HepG2 (cell line): ENCODE data around the gene C20orf204. TPM values are rescaled to one million over a fixed set of nuclear protein-coding genes. Genes with fewer than 3 reads are reported as not detected.

Experiments used
- CREB1 ChIP-seq, 2 experiments: fragments of 450-650 bp in 1 of 2; IDR thresholded peaks; 2 replicates each; pipeline ENCODE4 v1.6.1; 2016 to 2017; ENCODE audit warnings: control low read depth in 1 of 2, mild to moderate bottlenecking in 1 of 2, missing compliant biosample characterization in 1 of 2, missing genetic modification characterization in 1 of 2
- MTA1 ChIP-seq: sonication (generic); formaldehyde crosslinking; IDR thresholded peaks from 2 replicates; pipeline ENCODE4 v1.4.0; 2020; ENCODE audit warnings: missing genetic modification reagents, mild to moderate bottlenecking, borderline replicate concordance
- YEATS2 ChIP-seq: sonication (generic); formaldehyde crosslinking; IDR thresholded peaks from 2 replicates; pipeline ENCODE4 v1.4.0; 2020; ENCODE audit warnings: missing genetic modification reagents, borderline replicate concordance
- YY1 ChIP-seq: IDR thresholded peaks from 2 replicates; pipeline ENCODE4 v1.6.1; 2011; ENCODE audit warnings: low read length, low read depth, moderate library complexity, mild to moderate bottlenecking; ENCODE audit not compliant: insufficient read depth, insufficient replicate concordance
- ZC3H4 ChIP-seq: sonication (generic); formaldehyde crosslinking; IDR thresholded peaks from 2 replicates; pipeline ENCODE4 v1.4.0; 2020; ENCODE audit warnings: missing genetic modification reagents, borderline replicate concordance
- ZFP1 ChIP-seq: IDR thresholded peaks from 2 replicates; pipeline ENCODE4 v1.6.1; 2016
- ZNF207 ChIP-seq: fragments of 450-650 bp; IDR thresholded peaks from 2 replicates; pipeline ENCODE4 v1.6.1; 2016; ENCODE audit warnings: antibody characterized with exemption, borderline replicate concordance
- ZNF24 ChIP-seq: fragments of 450-650 bp; IDR thresholded peaks from 2 replicates; pipeline ENCODE4 v1.6.1; 2017; ENCODE audit warnings: antibody characterized with exemption, mild to moderate bottlenecking
- ZNF296 ChIP-seq: sonication (generic); formaldehyde crosslinking; conservative IDR thresholded peaks from 2 replicates; pipeline ENCODE4 v1.5.0; 2020; ENCODE audit warnings: mild to moderate bottlenecking, missing genetic modification reagents
- ZNF329 ChIP-seq: sonication (generic); formaldehyde crosslinking; IDR thresholded peaks from 2 replicates; pipeline ENCODE4 v1.9.0; 2021; ENCODE audit warnings: low read depth, mild to moderate bottlenecking, missing genetic modification reagents
- ZNF33A ChIP-seq: sonication (generic); formaldehyde crosslinking; IDR thresholded peaks from 2 replicates; pipeline ENCODE4 v1.5.1; 2020; ENCODE audit warnings: missing genetic modification reagents, mild to moderate bottlenecking, moderate library complexity, borderline replicate concordance
- ZNF441 ChIP-seq: sonication (generic); formaldehyde crosslinking; IDR thresholded peaks from 2 replicates; pipeline ENCODE4 v1.7.0; 2021; ENCODE audit warnings: missing genetic modification reagents, borderline replicate concordance
- polyA plus RNA-seq, 8 experiments: library from polyadenylated mRNA; depleted of rRNA in 3 of 8; stranded (reverse) in 7 of 8; unstranded in 1 of 8; fragments of >200 nt; fragmentation: Illumina TruSeq in 4 of 8; extraction: Trizol in 4 of 8; gene quantifications; 2 replicates each; pipeline versions ENCODE4 v1.2.1 to v1.2.3, GENCODE V29; 2011 to 2016; ENCODE audit warnings: low read depth in 4 of 8, missing spikeins in 1 of 8, mixed read lengths in 1 of 8; ENCODE audit not compliant: insufficient read depth in 1 of 8
- total RNA-seq, 5 experiments: library from RNA; depleted of rRNA; stranded (reverse); fragments of >200 nt; fragmentation: Illumina TruSeq; extraction: Trizol; gene quantifications; 2 replicates each; pipeline ENCODE4 v1.2.3, GENCODE V29; 2016; ENCODE audit warnings: low read depth in 1 of 5
- TF ChIP-seq, protein P1 (sequence below): sonication (generic); formaldehyde crosslinking; IDR thresholded peaks from 2 replicates; pipeline ENCODE4 v1.4.0; 2020; ENCODE audit warnings: missing genetic modification reagents, mild to moderate bottlenecking, borderline replicate concordance
- TF ChIP-seq, protein P2 (sequence below): sonication (generic); formaldehyde crosslinking; IDR thresholded peaks from 2 replicates; pipeline ENCODE4 v1.5.0; 2020; ENCODE audit warnings: mild to moderate bottlenecking, missing genetic modification reagents, borderline replicate concordance
- TF ChIP-seq, protein P3 (sequence below): sonication (generic); IDR thresholded peaks from 2 replicates; pipeline ENCODE4 v1.6.1; 2016; ENCODE audit warnings: low read depth, borderline replicate concordance

C20orf204 gene
- total and polyA plus RNA-seq, 2 of the 13 experiments (the other 11 are each of a cell fraction or from before 2014, with no cell fraction given): 22.1 to 80.0 TPM

DNA sequence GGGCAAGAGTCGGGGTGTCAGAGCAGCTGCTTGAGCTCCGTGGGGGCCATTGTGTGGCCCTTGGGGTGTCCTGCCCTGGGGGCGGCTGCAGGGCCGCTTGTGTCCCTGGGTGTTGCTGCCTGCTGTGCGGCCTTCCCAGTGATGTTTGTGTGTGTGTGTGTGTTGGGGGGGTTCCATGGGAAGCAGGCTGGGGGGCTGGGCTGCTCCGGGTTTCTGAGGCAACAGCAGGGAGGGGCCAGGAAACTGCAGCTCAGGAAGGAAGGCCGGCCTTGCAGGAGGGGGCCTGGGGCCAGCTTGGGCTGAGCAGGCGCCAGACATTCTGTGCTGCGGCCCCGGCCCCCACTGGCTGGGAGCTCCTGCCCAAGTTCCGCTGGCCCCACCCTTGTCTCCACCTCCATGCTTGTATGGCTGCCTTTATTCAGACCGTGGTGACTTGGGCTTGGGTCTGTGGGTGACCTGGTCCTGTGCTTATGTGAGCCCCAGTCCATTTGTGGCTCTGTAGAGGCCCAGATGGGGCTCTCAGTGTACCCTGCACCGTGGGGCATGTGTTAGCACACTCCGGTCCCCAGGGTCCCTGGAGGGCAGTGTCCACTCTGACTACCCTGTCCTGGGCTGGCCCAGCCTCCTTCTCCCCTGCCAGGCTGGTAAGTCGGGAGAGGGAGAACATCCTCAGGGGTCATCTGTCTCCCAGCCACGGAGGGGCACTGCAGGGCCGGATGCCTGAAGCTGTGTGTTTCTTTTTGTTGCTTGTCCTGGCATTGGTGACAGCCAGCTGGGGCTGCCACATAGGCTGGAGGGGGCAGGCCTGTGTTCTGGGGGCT is 18.1 kb downstream of the C20orf204 start (continued):
- TF ChIP-seq MTA1 (CRISPR knock-in tag): peak; percentile 54; the same call in 1 of the 2 replicates
- no peak for TF ChIP-seq CREB1 (IDR thresholded peaks at IDR 0.05)
- no peak for TF ChIP-seq CREB1 (CRISPR knock-in tag; IDR thresholded peaks at IDR 0.05)
- peak; percentile 78 for TF ChIP-seq ZNF441
- TF ChIP-seq, protein P1, sequence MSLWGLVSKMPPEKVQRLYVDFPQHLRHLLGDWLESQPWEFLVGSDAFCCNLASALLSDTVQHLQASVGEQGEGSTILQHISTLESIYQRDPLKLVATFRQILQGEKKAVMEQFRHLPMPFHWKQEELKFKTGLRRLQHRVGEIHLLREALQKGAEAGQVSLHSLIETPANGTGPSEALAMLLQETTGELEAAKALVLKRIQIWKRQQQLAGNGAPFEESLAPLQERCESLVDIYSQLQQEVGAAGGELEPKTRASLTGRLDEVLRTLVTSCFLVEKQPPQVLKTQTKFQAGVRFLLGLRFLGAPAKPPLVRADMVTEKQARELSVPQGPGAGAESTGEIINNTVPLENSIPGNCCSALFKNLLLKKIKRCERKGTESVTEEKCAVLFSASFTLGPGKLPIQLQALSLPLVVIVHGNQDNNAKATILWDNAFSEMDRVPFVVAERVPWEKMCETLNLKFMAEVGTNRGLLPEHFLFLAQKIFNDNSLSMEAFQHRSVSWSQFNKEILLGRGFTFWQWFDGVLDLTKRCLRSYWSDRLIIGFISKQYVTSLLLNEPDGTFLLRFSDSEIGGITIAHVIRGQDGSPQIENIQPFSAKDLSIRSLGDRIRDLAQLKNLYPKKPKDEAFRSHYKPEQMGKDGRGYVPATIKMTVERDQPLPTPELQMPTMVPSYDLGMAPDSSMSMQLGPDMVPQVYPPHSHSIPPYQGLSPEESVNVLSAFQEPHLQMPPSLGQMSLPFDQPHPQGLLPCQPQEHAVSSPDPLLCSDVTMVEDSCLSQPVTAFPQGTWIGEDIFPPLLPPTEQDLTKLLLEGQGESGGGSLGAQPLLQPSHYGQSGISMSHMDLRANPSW (CRISPR knock-in tag): 0 out of 2 replicates have a peak, but pooled peaks have one; percentile 12
- TF ChIP-seq, protein P2, sequence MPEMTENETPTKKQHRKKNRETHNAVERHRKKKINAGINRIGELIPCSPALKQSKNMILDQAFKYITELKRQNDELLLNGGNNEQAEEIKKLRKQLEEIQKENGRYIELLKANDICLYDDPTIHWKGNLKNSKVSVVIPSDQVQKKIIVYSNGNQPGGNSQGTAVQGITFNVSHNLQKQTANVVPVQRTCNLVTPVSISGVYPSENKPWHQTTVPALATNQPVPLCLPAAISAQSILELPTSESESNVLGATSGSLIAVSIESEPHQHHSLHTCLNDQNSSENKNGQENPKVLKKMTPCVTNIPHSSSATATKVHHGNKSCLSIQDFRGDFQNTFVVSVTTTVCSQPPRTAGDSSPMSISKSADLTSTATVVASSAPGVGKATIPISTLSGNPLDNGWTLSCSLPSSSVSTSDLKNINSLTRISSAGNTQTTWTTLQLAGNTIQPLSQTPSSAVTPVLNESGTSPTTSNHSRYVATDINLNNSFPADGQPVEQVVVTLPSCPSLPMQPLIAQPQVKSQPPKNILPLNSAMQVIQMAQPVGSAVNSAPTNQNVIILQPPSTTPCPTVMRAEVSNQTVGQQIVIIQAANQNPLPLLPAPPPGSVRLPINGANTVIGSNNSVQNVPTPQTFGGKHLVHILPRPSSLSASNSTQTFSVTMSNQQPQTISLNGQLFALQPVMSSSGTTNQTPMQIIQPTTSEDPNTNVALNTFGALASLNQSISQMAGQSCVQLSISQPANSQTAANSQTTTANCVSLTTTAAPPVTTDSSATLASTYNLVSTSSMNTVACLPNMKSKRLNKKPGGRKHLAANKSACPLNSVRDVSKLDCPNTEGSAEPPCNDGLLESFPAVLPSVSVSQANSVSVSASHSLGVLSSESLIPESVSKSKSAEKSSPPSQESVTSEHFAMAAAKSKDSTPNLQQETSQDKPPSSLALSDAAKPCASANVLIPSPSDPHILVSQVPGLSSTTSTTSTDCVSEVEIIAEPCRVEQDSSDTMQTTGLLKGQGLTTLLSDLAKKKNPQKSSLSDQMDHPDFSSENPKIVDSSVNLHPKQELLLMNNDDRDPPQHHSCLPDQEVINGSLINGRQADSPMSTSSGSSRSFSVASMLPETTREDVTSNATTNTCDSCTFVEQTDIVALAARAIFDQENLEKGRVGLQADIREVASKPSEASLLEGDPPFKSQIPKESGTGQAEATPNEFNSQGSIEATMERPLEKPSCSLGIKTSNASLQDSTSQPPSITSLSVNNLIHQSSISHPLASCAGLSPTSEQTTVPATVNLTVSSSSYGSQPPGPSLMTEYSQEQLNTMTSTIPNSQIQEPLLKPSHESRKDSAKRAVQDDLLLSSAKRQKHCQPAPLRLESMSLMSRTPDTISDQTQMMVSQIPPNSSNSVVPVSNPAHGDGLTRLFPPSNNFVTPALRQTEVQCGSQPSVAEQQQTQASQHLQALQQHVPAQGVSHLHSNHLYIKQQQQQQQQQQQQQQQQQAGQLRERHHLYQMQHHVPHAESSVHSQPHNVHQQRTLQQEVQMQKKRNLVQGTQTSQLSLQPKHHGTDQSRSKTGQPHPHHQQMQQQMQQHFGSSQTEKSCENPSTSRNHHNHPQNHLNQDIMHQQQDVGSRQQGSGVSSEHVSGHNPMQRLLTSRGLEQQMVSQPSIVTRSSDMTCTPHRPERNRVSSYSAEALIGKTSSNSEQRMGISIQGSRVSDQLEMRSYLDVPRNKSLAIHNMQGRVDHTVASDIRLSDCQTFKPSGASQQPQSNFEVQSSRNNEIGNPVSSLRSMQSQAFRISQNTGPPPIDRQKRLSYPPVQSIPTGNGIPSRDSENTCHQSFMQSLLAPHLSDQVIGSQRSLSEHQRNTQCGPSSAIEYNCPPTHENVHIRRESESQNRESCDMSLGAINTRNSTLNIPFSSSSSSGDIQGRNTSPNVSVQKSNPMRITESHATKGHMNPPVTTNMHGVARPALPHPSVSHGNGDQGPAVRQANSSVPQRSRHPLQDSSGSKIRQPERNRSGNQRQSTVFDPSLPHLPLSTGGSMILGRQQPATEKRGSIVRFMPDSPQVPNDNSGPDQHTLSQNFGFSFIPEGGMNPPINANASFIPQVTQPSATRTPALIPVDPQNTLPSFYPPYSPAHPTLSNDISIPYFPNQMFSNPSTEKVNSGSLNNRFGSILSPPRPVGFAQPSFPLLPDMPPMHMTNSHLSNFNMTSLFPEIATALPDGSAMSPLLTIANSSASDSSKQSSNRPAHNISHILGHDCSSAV: 0 out of 2 replicates have a peak, but pooled peaks have one; percentile 1
- peak; percentile 62; the same call in 1 of the 2 replicates for TF ChIP-seq ZFP1 (CRISPR knock-in tag)
- TF ChIP-seq ZC3H4 (CRISPR knock-in tag): peak; percentile 91
- TF ChIP-seq ZNF296 (CRISPR knock-in tag): peak; percentile 98
- peak; percentile 82 for TF ChIP-seq YEATS2 (CRISPR knock-in tag)
- TF ChIP-seq ZNF24: no peak
- TF ChIP-seq YY1: peak; percentile 87
- no peak for TF ChIP-seq ZNF33A (CRISPR knock-in tag)
- TF ChIP-seq, protein P3, sequence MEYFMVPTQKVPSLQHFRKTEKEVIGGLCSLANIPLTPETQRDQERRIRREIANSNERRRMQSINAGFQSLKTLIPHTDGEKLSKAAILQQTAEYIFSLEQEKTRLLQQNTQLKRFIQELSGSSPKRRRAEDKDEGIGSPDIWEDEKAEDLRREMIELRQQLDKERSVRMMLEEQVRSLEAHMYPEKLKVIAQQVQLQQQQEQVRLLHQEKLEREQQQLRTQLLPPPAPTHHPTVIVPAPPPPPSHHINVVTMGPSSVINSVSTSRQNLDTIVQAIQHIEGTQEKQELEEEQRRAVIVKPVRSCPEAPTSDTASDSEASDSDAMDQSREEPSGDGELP: peak; percentile 98
- TF ChIP-seq ZNF207: no peak
- TF ChIP-seq ZNF329 (CRISPR knock-in tag): no peak
